AG04449 (cell line): ENCODE data around the gene NFAT5.

Experiments used
- CTCF ChIA-PET: fragments of 350-600 bp; formaldehyde crosslinking; extraction: SDS; loops from one replicate; lab custom pipeline; 2021; ENCODE audit warnings: antibody characterized with exemption; lab: Yijun Ruan, JAX
- POLR2A ChIA-PET: fragments of 400-600, 350-600 bp; formaldehyde crosslinking; extraction: SDS; loops from one replicate; lab custom pipeline; 2020; ENCODE audit warnings: antibody characterized with exemption, inconsistent platforms; lab: Yijun Ruan, JAX
- DNase-seq: peaks from one replicate; pipeline ENCODE4 v3.0.0-alpha.2; 2010; ENCODE audit warnings: low read depth, low spot score
- H3K4me3 ChIP-seq: 2 replicates; pipeline ENCODE4 v1.5.1; 2011; ENCODE audit warnings: low read depth, mild to moderate bottlenecking, control low read depth, low read length
- TF ChIP-seq, protein P1 (sequence below): IDR thresholded peaks from one replicate; pipeline ENCODE4 v1.5.1; 2011; ENCODE audit warnings: mild to moderate bottlenecking, moderate library complexity, low read length, control low read depth, inconsistent platforms; ENCODE audit not compliant: insufficient read depth; ENCODE audit errors: missing control alignments

The NFAT5 gene

GRCh38 chr16:69618721-69619120 lies 53.0 kb downstream of the NFAT5 start:
- DNase-seq = no peak
- H3K4me3 ChIP-seq = no peak overlapping the region
- ChIA-PET POLR2A (no interaction called here), CTCF (interaction anchor here (1.2 kb wide), 2 partner anchors 34 to 223 kb away, joined by 3 to 4 read pairs; no protein-coding TSS in a partner anchor)
- TF ChIP-seq, protein P1, sequence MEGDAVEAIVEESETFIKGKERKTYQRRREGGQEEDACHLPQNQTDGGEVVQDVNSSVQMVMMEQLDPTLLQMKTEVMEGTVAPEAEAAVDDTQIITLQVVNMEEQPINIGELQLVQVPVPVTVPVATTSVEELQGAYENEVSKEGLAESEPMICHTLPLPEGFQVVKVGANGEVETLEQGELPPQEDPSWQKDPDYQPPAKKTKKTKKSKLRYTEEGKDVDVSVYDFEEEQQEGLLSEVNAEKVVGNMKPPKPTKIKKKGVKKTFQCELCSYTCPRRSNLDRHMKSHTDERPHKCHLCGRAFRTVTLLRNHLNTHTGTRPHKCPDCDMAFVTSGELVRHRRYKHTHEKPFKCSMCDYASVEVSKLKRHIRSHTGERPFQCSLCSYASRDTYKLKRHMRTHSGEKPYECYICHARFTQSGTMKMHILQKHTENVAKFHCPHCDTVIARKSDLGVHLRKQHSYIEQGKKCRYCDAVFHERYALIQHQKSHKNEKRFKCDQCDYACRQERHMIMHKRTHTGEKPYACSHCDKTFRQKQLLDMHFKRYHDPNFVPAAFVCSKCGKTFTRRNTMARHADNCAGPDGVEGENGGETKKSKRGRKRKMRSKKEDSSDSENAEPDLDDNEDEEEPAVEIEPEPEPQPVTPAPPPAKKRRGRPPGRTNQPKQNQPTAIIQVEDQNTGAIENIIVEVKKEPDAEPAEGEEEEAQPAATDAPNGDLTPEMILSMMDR = no peak

DNA sequence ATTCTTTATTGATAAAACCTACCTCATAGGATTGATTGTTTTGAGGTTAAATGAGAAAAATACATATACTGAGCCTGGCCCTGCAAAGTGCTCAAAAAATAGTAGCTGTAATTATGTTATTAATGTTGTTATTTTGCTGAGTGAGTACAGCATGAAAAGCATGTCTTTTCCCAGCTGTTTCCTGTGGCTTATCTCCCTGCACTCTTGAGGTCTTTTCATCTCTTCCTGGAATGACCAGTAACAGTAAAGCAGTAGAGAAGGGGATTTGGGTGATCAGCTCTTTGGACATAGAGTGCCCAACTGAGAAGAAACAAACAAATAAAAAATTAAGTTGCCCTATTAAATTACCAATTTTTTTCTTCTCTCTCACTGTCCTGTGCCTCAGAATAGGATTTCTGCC lies 53.7 kb downstream of the NFAT5 start:
- TF ChIP-seq, protein P1 = no peak
- no peak overlapping the region for H3K4me3 ChIP-seq
- ChIA-PET CTCF (interaction anchor here (1.2 kb wide), 1 partner anchor 33 kb away, joined by 3 read pairs; no protein-coding TSS in a partner anchor), POLR2A (no interaction called here)
- no peak for DNase-seq

DNA sequence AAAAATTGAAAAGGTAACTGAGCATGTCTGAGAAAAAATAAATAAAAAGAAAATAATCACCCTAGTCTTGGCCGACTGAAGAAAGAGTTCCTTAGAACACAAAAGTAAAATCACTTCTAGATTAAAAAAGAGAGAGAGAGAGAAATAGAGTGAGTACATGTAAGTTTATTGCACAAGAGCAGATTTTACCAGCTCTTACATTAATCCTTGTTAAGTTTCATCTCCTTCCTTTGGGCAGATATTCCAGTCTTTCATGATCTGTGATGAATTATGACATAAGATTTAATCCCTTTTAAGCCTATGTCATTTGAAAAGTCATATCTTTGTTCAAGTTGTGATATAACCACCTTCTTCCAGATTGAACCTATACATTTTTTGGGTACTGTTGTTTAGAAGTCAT lies 54.8 kb downstream of the NFAT5 start:
- TF ChIP-seq, protein P1 = no peak
- ChIA-PET CTCF (interaction anchor here (1.2 kb wide), 1 partner anchor 222 kb away, joined by 4 read pairs; no protein-coding TSS in a partner anchor), POLR2A (no interaction called here)
- no peak overlapping the region for H3K4me3 ChIP-seq
- no peak for DNase-seq

DNA sequence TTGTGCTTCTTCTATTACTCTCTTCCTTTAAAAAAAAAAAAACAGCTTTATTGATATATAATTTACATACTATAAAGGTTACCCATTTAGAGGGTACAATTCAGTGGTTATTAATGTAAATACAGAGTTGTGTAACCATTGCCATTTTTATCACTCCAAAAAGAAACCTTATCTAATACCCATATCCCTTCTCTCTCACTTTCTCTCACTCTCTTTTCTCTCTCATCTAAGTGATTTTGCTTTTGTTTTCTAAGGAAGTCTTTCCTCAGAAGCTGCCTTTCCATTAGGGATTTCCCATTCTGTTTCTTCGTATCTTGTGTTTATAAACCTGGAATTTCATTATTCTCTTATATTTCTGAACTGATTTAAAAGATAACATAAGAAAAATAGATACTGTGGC lies 55.5 kb downstream of the NFAT5 start:
- POLR2A ChIA-PET = no interaction called here
- CTCF ChIA-PET = interaction anchor here (1.2 kb wide), 1 partner anchor 223 kb away, joined by 4 read pairs; no protein-coding TSS in a partner anchor
- TF ChIP-seq, protein P1 = no peak
- no peak overlapping the region for H3K4me3 ChIP-seq
- DNase-seq = no peak

DNA sequence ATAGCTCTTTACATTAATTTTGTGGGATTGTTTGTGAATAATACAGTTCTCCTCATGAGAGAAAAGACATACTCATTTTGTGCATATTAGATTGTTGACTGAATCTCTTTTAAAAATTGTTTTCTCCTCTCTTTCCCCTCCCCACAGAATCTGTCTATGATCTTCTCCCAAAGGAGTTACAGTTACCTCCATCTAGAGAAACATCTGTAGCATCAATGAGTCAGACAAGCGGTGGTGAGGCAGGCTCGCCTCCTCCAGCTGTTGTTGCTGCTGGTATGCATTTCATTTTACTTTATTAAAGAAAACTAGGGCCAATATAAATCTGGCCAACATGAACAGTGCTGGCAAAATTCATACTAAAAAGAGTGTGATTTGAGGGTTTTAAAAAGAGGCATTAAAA lies 60.5 kb downstream of the NFAT5 start:
- TF ChIP-seq, protein P1 = no peak
- DNase-seq = no peak
- no peak overlapping the region for H3K4me3 ChIP-seq
- CTCF ChIA-PET = interaction anchor here (1.4 kb wide), 1 partner anchor 229 kb away, joined by 4 read pairs; no protein-coding TSS in a partner anchor
- POLR2A ChIA-PET = no interaction called here

GRCh38 chr16:69632828-69633227 lies 67.1 kb downstream of the NFAT5 start:
- ChIA-PET CTCF (interaction anchor here (1.2 kb wide), 1 partner anchor 238 kb away, joined by 3 read pairs; no protein-coding TSS in a partner anchor), POLR2A (no interaction called here)
- no peak overlapping the region for H3K4me3 ChIP-seq
- TF ChIP-seq, protein P1 = no peak
- DNase-seq = no peak
